Stomach smooth muscle (tissue), 2 donors: Measurements from ENCODE around the gene KLF16.

Experiments
- H3K27ac ChIP-seq: one replicate; pipeline ENCODE4 v1.7.0; 2013; ENCODE audit warnings: mild to moderate bottlenecking, low read length, inconsistent platforms
- H3K27me3 ChIP-seq, 2 donors: one replicate each; pipeline ENCODE4 v1.7.0; 2013; ENCODE audit warnings: low read length in 2 of 2; ENCODE audit not compliant: insufficient read depth in 2 of 2, control insufficient read depth in 1 of 2
- H3K36me3 ChIP-seq, 2 donors: one replicate each; pipeline ENCODE4 v1.7.0; 2013; ENCODE audit warnings: low read length in 2 of 2; ENCODE audit not compliant: control insufficient read depth in 2 of 2, insufficient read depth in 2 of 2
- H3K4me1 ChIP-seq: one replicate; pipeline ENCODE4 v1.7.0; 2013; ENCODE audit warnings: low read length; ENCODE audit not compliant: control insufficient read depth, insufficient read depth
- H3K4me3 ChIP-seq, 2 donors: one replicate each; pipeline ENCODE4 v1.7.0; 2013; ENCODE audit warnings: low read length in 2 of 2
- H3K9ac ChIP-seq, 2 donors: one replicate each; pipeline ENCODE4 v1.7.0; 2013; ENCODE audit warnings: low read length in 2 of 2, mild to moderate bottlenecking in 1 of 2
- H3K9me3 ChIP-seq, 2 donors: one replicate each; pipeline ENCODE4 v1.7.0; 2013; ENCODE audit warnings: low read length in 2 of 2; ENCODE audit not compliant: control insufficient read depth in 2 of 2
- donor health status: healthy.
- donor health status: Pancreatic carcinoma.

The KLF16 gene

GRCh38 chr19:1827566-1828278 lies 35.7 kb downstream of the KLF16 start:
- Histone ChIP-seq H3K4me3 (no peak overlapping the region), H3K27ac (no peak overlapping the region), H3K4me1 (peaks cover 10% of the 10 kb centered on the region), H3K36me3 (peaks cover 5 to 13% of the 10 kb centered on the region in 2 donors), H3K9me3 (no peaks in the 10 kb centered on the region), H3K9ac (no peak overlapping the region), H3K27me3 (no peaks in the 10 kb centered on the region)

GRCh38 chr19:1826557-1827521 lies 36.5 kb downstream of the KLF16 start:
- peaks cover 8 to 19% of the 10 kb centered on the region in 2 donors for H3K36me3 ChIP-seq
- H3K27ac ChIP-seq = no peak overlapping the region
- no peaks in the 10 kb centered on the region for H3K27me3 ChIP-seq

GRCh38 chr19:1825909-1826556 lies 37.3 kb downstream of the KLF16 start:
- peaks cover 12 to 24% of the 10 kb centered on the region in 2 donors for H3K36me3 ChIP-seq
- H3K9ac ChIP-seq = no peak overlapping the region
- H3K27ac ChIP-seq = no peak overlapping the region
- peak overlapping the region in 1 of 2 donors; percentile 15 for H3K4me3 ChIP-seq
- H3K27me3 ChIP-seq = no peaks in the 10 kb centered on the region
- H3K9me3 ChIP-seq = no peaks in the 10 kb centered on the region
- H3K4me1 ChIP-seq = peaks cover 10% of the 10 kb centered on the region

More at GRCh38 chr19:1826557-1827521, 36.5 kb downstream of the KLF16 start:
- Histone ChIP-seq H3K4me3 (no peak overlapping the region), H3K9me3 (no peaks in the 10 kb centered on the region), H3K9ac (no peak overlapping the region), H3K4me1 (peaks cover 10% of the 10 kb centered on the region)

- no peaks in the 10 kb centered on the region for H3K9me3 ChIP-seq
- H3K4me1 ChIP-seq = peaks cover 10% of the 10 kb centered on the region
- H3K27ac ChIP-seq = no peak overlapping the region
- no peaks in the 10 kb centered on the region for H3K27me3 ChIP-seq
- H3K4me3 ChIP-seq = no peak overlapping the region
- peaks cover 10 to 34% of the 10 kb centered on the region in 2 donors for H3K36me3 ChIP-seq
- no peak overlapping the region for H3K9ac ChIP-seq
Measured at GRCh38 chr19:1824252-1824622, 39.1 kb downstream of the KLF16 start.

GRCh38 chr19:1823539-1824251 lies 39.7 kb downstream of the KLF16 start:
- H3K36me3 ChIP-seq = peaks cover 10 to 34% of the 10 kb centered on the region in 2 donors
- peaks cover 10% of the 10 kb centered on the region for H3K4me1 ChIP-seq
- H3K9ac ChIP-seq = no peak overlapping the region
- no peaks in the 10 kb centered on the region for H3K9me3 ChIP-seq
- H3K27ac ChIP-seq = no peak overlapping the region
- no peaks in the 10 kb centered on the region for H3K27me3 ChIP-seq
- no peak overlapping the region for H3K4me3 ChIP-seq

- Histone ChIP-seq H3K9ac (no peak overlapping the region), H3K4me1 (peaks cover 10% of the 10 kb centered on the region), H3K27ac (no peak overlapping the region), H3K27me3 (no peaks in the 10 kb centered on the region), H3K9me3 (no peaks in the 10 kb centered on the region), H3K4me3 (no peak overlapping the region), H3K36me3 (peaks cover 15 to 38% of the 10 kb centered on the region in 2 donors)
Measured at GRCh38 chr19:1823020-1823419, 40.4 kb downstream of the KLF16 start.

- H3K27ac ChIP-seq = no peak overlapping the region
- peaks cover 17 to 47% of the 10 kb centered on the region in 2 donors for H3K36me3 ChIP-seq
- no peaks in the 10 kb centered on the region for H3K9me3 ChIP-seq
- peaks cover 10% of the 10 kb centered on the region for H3K4me1 ChIP-seq
- H3K27me3 ChIP-seq = no peaks in the 10 kb centered on the region
- no peak overlapping the region for H3K4me3 ChIP-seq
- H3K9ac ChIP-seq = no peak overlapping the region
Measured at GRCh38 chr19:1822210-1822609, 41.2 kb downstream of the KLF16 start.

- no peaks in the 10 kb centered on the region for H3K4me1 ChIP-seq
- no peak overlapping the region for H3K27ac ChIP-seq
- peaks cover 24 to 54% of the 10 kb centered on the region in 2 donors for H3K36me3 ChIP-seq
- H3K9me3 ChIP-seq = no peaks in the 10 kb centered on the region
- H3K27me3 ChIP-seq = no peaks in the 10 kb centered on the region
- no peak overlapping the region for H3K4me3 ChIP-seq
- H3K9ac ChIP-seq = no peak overlapping the region
Measured at GRCh38 chr19:1819341-1820255, 43.8 kb downstream of the KLF16 start.

- H3K27ac ChIP-seq = no peak overlapping the region
- H3K9ac ChIP-seq = no peak overlapping the region
- no peaks in the 10 kb centered on the region for H3K9me3 ChIP-seq
- no peak overlapping the region for H3K4me3 ChIP-seq
- H3K27me3 ChIP-seq = no peaks in the 10 kb centered on the region
- peaks cover 24 to 47% of the 10 kb centered on the region in 2 donors for H3K36me3 ChIP-seq
- H3K4me1 ChIP-seq = no peaks in the 10 kb centered on the region
Measured at GRCh38 chr19:1818549-1819195, 44.7 kb downstream of the KLF16 start.
